Sigmoid colon (tissue), 7 donors: ENCODE data around the gene NDC80. TPM values are rescaled to one million over a fixed set of nuclear protein-coding genes. Genes with fewer than 3 reads are reported as not detected.

Source experiments
- DNase-seq: peaks from one replicate; pipeline ENCODE4 v3.0.0-alpha.2; 2019
- H3K27ac ChIP-seq, 4 donors: fragments of 200-600 bp; sonication (generic); one replicate each; pipeline ENCODE4 v1.5.1; 2016 to 2019; ENCODE audit warnings: mild to moderate bottlenecking in 1 of 4
- H3K27me3 ChIP-seq, 3 donors: fragments of 200-600 bp; sonication (generic); one replicate each; pipeline ENCODE4 v1.5.1; 2019; ENCODE audit warnings: mild to moderate bottlenecking in 1 of 3
- H3K36me3 ChIP-seq, 4 donors: fragments of 200-600 bp; sonication (generic); one replicate each; pipeline ENCODE4 v1.5.1; 2016 to 2019
- H3K4me1 ChIP-seq, 4 donors: fragments of 200-600 bp; sonication (generic); one replicate each; pipeline ENCODE4 v1.5.1; 2017 to 2019
- H3K4me3 ChIP-seq, 4 donors: fragments of 200-600 bp; sonication (generic); one replicate each; pipeline ENCODE4 v1.5.1; 2017 to 2019; ENCODE audit warnings: mild to moderate bottlenecking in 2 of 4, moderate library complexity in 1 of 4
- H3K9me3 ChIP-seq, 4 donors: fragments of 200-600 bp in 3 of 4; sonication (generic) in 3 of 4; one replicate each; pipeline versions ENCODE4 v1.5.1 to v1.6.1; 2013 to 2019
- EP300 ChIP-seq, 4 donors: sonication (generic); formaldehyde crosslinking; IDR thresholded peaks; one replicate each; pipeline ENCODE4 v1.6.1; 2017; ENCODE audit warnings: antibody characterized with exemption in 4 of 4
- POLR2A ChIP-seq, 2 donors: fragments of 450-650 bp; IDR thresholded peaks; one replicate each; pipeline ENCODE4 v1.6.1; 2016; ENCODE audit warnings: antibody characterized with exemption in 2 of 2, mild to moderate bottlenecking in 2 of 2, moderate library complexity in 2 of 2
- POLR2AphosphoS5 ChIP-seq, 4 donors: sonication (generic); formaldehyde crosslinking; IDR thresholded peaks; one replicate each; pipeline ENCODE4 v1.6.1; 2017; ENCODE audit warnings: antibody characterized with exemption in 4 of 4
- WGBS, 2 donors: extraction: QIAGEN DNeasy Blood & Tissue Kit; methylation state at CpG; one replicate each; pipeline ENCODE4 v1.1.7; 2013; 5-methylcytosine and 5-hydroxymethylcytosine counted together
- intact Hi-C: fragments of 100-400 bp; cut with DNase I; formaldehyde crosslinking; loops from one replicate; pipeline ENCODE4 v1.15.1; 2023
- polyA plus RNA-seq, 3 donors: library from polyadenylated mRNA; stranded (reverse); fragments of 200-250 nt; gene quantifications; one replicate each; pipeline ENCODE4 v1.2.3, GENCODE V29; 2013
- total RNA-seq, 4 donors: library from RNA; depleted of rRNA; stranded (reverse); fragments of >200 nt; gene quantifications; one replicate each; pipeline ENCODE4 v1.1.0, GENCODE V29; 2016
- TF ChIP-seq, protein P1 (sequence below), 4 experiments: fragments of 450-650 bp in 3 of 4; fragments of 200-600 bp in 1 of 4; IDR thresholded peaks; one replicate each; pipeline ENCODE4 v1.5.1; 2016 to 2019; ENCODE audit warnings: antibody characterized with exemption in 4 of 4, mild to moderate bottlenecking in 3 of 4, moderate library complexity in 2 of 4
- donor health status: healthy with polysubstance abuse.
- donor health status: Bipolar disorder and iron deficiency.
- donor health status: healthy.

NDC80 gene
- total and polyA plus RNA-seq, 7 donors, result 0.36 to 12.6 (median 1.2) TPM; not detected in 2

DNA sequence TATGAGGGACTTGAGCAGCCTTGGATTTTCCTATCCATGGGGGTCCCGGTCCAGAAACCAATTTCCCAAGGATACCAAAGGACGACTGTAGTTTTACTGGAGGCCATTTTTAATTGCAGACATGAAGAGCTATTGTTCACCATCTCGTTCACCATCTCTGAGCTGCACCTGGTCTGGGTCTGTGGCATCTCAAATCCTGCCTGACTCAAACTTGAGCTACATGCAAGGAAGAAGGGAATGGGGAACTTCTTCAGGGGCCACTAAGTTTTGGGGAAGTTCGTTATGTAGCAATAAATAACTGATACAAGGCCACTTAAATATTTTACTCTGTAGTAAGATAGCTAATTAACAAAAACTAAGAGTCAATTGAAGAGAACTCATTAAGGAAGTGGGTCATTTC lies 82.1 kb downstream of the NDC80 start:
- no peak overlapping the region for H3K4me3 ChIP-seq
- intact Hi-C loops, result no loop called here
- no peak for DNase-seq
- TF ChIP-seq POLR2AphosphoS5 (IDR thresholded peaks at IDR 0.05) (no peak), EP300 (IDR thresholded peaks at IDR 0.05) (no peak), POLR2A (IDR thresholded peaks at IDR 0.05) (no peak)
- TF ChIP-seq, protein P1, sequence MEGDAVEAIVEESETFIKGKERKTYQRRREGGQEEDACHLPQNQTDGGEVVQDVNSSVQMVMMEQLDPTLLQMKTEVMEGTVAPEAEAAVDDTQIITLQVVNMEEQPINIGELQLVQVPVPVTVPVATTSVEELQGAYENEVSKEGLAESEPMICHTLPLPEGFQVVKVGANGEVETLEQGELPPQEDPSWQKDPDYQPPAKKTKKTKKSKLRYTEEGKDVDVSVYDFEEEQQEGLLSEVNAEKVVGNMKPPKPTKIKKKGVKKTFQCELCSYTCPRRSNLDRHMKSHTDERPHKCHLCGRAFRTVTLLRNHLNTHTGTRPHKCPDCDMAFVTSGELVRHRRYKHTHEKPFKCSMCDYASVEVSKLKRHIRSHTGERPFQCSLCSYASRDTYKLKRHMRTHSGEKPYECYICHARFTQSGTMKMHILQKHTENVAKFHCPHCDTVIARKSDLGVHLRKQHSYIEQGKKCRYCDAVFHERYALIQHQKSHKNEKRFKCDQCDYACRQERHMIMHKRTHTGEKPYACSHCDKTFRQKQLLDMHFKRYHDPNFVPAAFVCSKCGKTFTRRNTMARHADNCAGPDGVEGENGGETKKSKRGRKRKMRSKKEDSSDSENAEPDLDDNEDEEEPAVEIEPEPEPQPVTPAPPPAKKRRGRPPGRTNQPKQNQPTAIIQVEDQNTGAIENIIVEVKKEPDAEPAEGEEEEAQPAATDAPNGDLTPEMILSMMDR (IDR thresholded peaks at IDR 0.05), result no peak
- no peaks in the 10 kb centered on the region for H3K9me3 ChIP-seq
- H3K27me3 ChIP-seq, result no peaks in the 10 kb centered on the region
- H3K36me3 ChIP-seq, result no peaks in the 10 kb centered on the region
- H3K4me1 ChIP-seq, result peaks cover 0 to 22% (median 14%) of the 10 kb centered on the region in 4 donors
- H3K27ac ChIP-seq, result no peak overlapping the region
- 70 to 90% methylated on average over 4 of the region's 4 CpGs for WGBS, 2 donors

DNA sequence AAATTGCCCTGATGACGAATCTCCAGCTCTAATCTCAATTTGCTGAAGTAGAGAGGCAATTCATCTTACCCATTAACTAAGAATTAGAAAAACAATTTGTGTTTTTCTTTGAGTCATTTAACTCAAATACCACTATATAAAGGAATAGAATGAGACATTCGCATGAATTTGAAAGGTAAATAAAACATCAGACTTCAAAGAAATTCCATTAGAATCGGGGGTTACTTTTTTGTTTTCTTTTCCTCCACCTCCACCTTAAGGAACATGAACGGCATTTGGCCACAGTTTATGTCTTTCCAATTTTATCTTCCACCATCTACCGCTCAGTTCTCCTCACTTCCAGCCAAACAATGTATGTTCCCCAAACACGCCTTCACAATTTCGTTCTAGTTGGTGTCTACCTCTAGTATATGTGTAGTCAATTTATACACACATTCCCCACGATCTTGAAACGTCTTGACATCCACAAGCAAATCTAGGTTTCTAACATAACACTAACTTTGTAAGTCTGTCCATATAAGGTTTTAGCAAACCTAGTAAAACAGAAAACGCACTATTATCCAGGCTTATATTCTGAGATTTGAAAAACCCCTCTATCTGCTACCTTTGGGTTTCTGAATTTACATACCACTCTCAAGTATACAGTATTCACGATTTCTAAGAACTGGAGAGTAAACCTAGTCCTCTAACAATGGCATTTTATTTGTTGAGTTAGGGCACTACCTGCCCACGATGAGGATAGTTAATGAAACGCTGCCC lies 83.0 kb downstream of the NDC80 start:
- intact Hi-C loops, result no loop called here
- H3K36me3 ChIP-seq, result no peaks in the 10 kb centered on the region
- TF ChIP-seq POLR2AphosphoS5 (IDR thresholded peaks at IDR 0.05) (no peak), EP300 (IDR thresholded peaks at IDR 0.05) (no peak), POLR2A (IDR thresholded peaks at IDR 0.05) (no peak)
- TF ChIP-seq, protein P1 (IDR thresholded peaks at IDR 0.05), result no peak

DNA sequence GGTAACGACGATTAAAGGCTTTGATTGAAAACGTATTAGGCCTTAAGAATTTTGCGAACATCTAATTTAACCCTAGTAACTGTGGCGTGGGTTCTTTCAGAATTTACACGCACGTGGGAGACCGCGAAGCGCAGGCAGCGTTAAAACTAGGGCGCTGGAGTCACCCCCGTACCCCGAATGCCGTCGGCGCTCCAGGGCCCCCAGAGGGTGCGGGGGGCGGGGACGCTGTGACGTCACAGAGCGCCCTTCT lies 83.5 kb downstream of the NDC80 start:
- Histone ChIP-seq H3K36me3 (no peaks in the 10 kb centered on the region), H3K27ac (peak overlapping the region; percentile 95 to 99 (median 98)), H3K4me1 (peaks cover 0 to 36% (median 27%) of the 10 kb centered on the region in 4 donors), H3K4me3 (peak overlapping the region; percentile 71 to 97 (median 94)), H3K27me3 (no peaks in the 10 kb centered on the region), H3K9me3 (no peaks in the 10 kb centered on the region)
- DNase-seq, result no peak
- 0 to 1% methylated on average over 22 of the region's 22 CpGs for WGBS, 2 donors
- intact Hi-C loops, result loop anchor here (1.0 to 5.0 kb wide), 4 partner anchors 84 to 797 kb away; partner anchors contain the start of genes LPIN2, METTL4, MYL12A and NDC80
- no peak for TF ChIP-seq POLR2AphosphoS5 (IDR thresholded peaks at IDR 0.05)
- TF ChIP-seq EP300 (IDR thresholded peaks at IDR 0.05), result no peak
- TF ChIP-seq, protein P1 (IDR thresholded peaks at IDR 0.05), result no peak
- TF ChIP-seq POLR2A (IDR thresholded peaks at IDR 0.05), result no peak

More for the DNA sequence above, 83.0 kb downstream of the NDC80 start:
- no peak for DNase-seq
- H3K27me3 ChIP-seq, result no peaks in the 10 kb centered on the region
- 32 to 52% methylated on average over 13 of the region's 13 CpGs for WGBS, 2 donors
- H3K4me3 ChIP-seq, result peak overlapping the region; percentile 71 to 97 (median 94)
- no peaks in the 10 kb centered on the region for H3K9me3 ChIP-seq
- peak overlapping the region; percentile 95 to 99 (median 98) for H3K27ac ChIP-seq
- H3K4me1 ChIP-seq, result peaks cover 0 to 31% (median 23%) of the 10 kb centered on the region in 4 donors

DNA sequence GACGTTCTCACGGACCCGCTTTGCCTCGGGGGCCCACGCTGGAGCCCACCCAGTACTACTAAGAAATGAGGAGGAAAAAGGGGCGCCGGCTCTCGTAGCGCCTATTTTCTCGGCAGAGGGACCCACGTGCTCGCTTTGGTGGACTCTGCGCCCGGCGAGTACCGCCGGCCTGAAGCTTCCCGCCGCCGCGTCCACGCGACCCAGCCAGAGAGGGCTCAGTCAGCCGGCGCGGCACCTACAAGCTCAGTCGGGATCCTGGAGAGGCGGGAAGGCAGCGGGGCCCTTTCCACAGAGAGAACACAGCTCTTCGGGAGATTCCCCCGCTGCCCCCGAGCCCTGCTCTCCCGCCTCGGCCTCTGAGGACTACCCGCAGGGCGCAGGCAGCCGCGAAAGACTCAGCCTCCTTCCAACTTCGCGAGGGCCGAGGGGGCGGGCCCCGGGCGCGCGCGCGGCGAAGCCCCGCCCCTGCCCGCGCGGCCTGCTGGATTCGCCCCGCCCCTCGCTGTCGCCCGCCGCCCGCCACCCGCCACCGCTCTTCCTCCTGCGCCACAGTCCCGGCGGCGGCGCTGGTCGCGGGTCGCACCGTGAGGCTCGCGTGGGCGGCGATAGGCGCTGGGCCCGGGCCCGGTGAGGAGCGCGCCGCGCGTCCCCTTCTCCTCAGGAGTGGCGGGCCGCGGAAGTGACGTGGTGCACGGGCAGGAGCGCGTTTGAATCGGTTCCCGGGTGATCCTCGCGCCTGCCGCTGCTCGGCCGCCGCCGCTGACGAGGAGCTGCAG lies 84.0 kb downstream of the NDC80 start, which contains the start of gene SMCHD1:
Gene SMCHD1 (plus strand): TSS at position 549 of the 776 bp plus-strand sequence. CDS start 350 bp downstream, outside the sequence.
- Histone ChIP-seq H3K27ac (peak within 1 kb of the TSS; percentile 95 to 99 (median 98)), H3K9me3 (no peaks in the 10 kb centered on the region), H3K4me1 (peaks cover 0 to 37% (median 29%) of the 10 kb centered on the region in 4 donors), H3K4me3 (peak within 1 kb of the TSS; percentile 71 to 97 (median 94)), H3K36me3 (no peaks in the 10 kb centered on the region), H3K27me3 (no peaks in the 10 kb centered on the region)
- intact Hi-C loops, result loop anchor here (1.0 to 5.0 kb wide), 4 partner anchors 84 to 797 kb away; partner anchors contain the start of genes LPIN2, METTL4, MYL12A and NDC80
- peak; percentile 82 to 91 (median 88) for TF ChIP-seq POLR2AphosphoS5 (IDR thresholded peaks at IDR 0.05)
- TF ChIP-seq, protein P1 (IDR thresholded peaks at IDR 0.05), result no peak
- TF ChIP-seq POLR2A (IDR thresholded peaks at IDR 0.05), result peak; percentile 45 to 82
- DNase-seq, result peak; percentile 93
- WGBS, 2 donors, result 0 to 1% methylated on average over 100 of the region's 100 CpGs
